NCI-H526 (cell line): Measurements from ENCODE around the gene SLC26A11.
A peak's percentile ranks its signal among the peaks of the same experiment; 100 is the strongest.
"Not testable (repeated sequence)": the region's sequence is repeated elsewhere in the genome, so short reads cannot be mapped to it uniquely, and the experiment has no call there.

Source experiments
- DNase-seq, 2 experiments: peaks; one replicate each; lab custom pipeline; 2025; lab: John Stamatoyannopoulos, UW

The SLC26A11 gene

GRCh38 chr17:80243526-80244433 is 23.6 kb downstream of the SLC26A11 start:
- no peak for DNase-seq

DNA sequence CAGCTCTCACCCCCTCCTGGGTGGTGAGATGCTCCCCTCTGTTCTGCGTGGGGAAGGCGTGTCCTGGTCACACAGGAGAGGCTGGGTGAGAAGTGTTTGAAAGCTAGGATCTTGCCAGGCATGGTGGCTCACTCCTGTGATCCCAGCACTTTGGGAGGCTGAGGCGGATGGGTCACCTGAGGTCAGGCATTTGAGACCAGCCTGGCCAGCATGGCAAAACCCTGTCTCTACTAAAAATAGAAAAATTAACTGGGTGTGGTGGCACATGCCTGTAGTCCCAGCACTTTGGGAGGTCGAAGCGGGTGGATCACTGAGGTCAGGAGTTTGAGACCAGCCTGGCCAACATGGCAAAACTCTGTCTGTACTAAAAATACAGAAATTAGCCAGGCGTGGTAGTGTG is 24.2 kb downstream of the SLC26A11 start:
- not testable (repeated sequence) for DNase-seq

GRCh38 chr17:80244871-80245509 is 24.8 kb downstream of the SLC26A11 start:
- no peak for DNase-seq

- no peak for DNase-seq
Measured at GRCh38 chr17:80245566-80246265, 25.5 kb downstream of the SLC26A11 start.

- DNase-seq, result no peak
Measured at GRCh38 chr17:80246266-80246681, 26.0 kb downstream of the SLC26A11 start.

DNA sequence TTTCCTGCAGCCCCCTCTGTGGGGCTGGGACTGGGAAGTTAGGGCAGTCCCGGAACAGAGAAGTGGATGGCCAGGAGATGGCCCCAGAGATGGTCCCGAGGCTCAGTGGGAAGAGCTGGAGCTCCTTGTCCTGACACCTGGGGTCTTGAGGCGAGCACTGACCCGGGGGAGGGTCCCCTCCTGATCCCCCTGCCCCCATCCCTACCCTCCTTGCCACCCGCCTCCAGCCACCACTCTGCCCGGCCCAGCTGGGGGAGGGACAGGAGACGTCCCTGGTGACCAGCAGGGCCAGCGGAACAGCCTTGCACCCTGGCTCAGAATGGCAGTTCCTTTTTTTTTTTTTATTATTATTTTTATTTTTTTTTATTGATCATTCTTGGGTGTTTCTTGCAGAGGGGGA is 26.5 kb downstream of the SLC26A11 start:
- no peak for DNase-seq

GRCh38 chr17:80247561-80247960 is 27.3 kb downstream of the SLC26A11 start:
- no peak for DNase-seq

GRCh38 chr17:80248001-80248893 is 28.0 kb downstream of the SLC26A11 start:
- DNase-seq, result no peak

- no peak for DNase-seq
Measured at GRCh38 chr17:80248894-80249710, 28.9 kb downstream of the SLC26A11 start.

DNA sequence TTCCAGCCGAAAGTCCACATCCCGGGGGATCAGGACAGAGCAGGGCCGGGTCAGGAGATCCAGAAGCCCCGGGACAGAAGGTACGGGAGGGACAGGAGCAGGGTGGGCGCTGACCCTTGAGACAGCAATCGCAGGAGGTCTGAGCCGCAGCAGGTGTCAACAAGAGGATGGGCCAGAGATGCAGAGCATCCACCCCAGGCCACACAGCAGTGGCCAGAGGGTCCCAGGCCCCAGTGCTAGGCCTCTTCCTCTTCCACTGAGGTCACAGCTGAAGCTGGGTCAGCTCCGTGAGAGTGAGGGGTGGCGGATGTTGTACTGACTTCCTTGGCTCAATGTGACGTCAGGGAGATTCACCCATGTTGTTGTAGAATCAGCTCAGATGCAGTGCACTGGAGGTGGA is 31.7 kb downstream of the SLC26A11 start:
- no peak for DNase-seq

DNA sequence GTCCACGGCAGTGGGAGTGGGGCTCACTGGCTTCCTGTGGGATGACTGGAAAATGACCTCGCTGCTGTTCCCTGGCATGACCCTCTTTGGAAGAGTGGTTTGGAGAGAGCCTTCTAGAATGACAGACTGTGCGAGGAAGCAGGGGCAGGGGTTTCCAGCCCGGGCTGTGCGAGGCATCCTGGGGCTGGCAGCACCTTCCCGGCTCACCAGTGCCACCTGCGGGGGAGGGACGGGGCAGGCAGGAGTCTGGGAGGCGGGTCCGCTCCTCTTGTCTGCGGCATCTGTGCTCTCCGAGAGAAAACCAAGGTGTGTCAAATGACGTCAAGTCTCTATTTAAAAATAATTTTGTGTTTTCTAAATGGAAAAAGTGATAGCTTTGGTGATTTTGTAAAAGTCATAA is 32.6 kb downstream of the SLC26A11 start:
- DNase-seq, result peak; percentile 52 to 88

- DNase-seq, result peak in 1 of 2 experiments; percentile 19
Measured at GRCh38 chr17:80253631-80254395, 33.6 kb downstream of the SLC26A11 start.

DNA sequence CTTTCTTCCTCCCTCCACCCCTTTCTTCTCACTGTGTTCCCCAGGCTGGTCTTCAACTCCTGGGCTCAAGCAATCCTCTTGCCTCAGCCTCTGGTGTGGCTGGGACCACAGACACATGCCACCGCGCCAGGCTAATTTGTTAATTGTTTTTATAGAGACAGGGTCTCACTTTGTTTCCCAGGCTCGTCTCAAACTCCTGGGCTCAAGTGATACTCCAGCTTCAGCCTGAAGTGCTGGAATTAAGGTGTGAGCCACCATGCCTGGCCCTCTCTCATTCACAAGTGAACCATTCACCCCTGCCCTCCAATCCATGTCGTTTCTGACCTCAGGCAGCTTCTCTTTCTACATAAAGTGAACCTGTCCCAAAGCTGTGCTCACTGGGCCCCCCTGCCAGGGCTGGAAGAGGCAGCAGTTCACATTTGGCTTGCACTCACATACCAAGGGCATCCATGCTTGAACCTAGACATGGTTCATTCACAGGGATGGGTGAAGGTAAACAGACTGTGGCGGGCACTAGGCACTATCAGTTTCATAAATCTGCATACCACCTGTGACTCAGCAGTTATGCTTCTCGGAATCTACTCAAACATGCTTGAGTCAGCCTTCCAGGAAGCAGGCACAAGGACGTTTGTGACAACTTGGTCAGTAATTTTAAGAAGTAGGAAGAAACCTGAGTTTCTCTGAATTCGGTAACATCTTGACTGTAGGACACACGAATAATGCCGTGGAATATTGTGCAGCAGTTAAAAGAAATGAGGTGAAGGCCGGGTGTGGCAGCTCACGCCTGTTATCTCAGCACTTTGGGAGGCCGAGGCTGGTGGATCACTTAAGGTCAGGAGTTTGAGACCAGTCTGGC is 34.4 kb downstream of the SLC26A11 start:
- DNase-seq, result peak; percentile 91 to 93

GRCh38 chr17:80256034-80256350 is 35.8 kb downstream of the SLC26A11 start:
- no peak for DNase-seq

DNA sequence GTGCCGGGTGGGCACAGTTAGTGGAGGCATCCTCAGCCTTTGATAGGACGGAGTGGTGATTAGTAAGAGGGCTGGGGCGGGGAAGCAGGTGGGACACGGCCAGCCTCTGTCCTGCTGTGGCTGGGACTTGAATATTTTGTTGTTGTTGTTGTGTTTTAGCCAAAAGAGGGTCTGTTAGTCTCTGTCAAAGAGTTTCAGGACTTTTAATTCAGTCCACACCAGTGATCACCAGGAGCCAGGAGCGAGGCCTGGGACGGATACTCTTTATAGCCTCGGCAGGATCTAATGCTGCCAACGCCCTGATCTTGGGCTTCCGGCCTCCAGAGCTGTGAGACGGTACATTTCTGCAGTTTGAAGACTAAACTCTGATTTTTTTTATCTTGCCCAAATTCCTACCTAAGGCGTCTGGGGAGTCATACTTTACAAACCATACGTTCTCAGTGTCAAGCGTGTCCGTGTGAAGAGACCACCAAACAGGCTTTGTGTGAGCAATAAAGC is 37.5 kb downstream of the SLC26A11 start:
- no peak for DNase-seq

- not testable (repeated sequence) for DNase-seq
Measured at GRCh38 chr17:80258296-80258695, 38.1 kb downstream of the SLC26A11 start.

DNA sequence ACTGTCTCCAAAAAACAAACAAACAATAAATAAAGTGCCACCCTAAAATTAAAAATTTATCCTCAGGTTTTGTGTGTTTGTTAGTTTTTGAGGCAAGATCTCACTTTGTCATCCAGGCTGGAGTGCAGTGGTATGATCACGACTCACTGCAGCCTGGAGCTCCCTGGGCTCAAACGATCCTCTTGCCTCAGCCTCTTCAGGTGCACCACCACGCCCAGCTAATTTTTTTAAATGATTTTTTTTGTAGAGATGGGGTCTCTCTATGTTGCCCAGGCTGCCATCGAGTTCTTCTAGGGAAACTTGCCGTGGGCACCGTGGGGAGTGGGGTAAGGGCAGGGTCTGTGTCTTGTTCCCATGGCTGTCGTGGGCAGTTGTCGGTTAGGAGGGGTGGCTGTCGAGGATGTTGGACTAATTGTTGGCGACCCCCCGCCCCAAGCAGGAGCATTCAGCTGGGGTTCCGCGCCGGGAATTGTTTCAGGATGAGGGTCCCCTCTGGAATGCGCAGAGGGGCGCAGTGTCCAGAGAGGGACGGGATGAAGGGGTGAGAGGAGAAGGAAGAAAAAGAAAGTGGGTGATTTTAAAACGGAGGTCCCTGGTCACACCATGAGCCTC is 39.3 kb downstream of the SLC26A11 start:
- DNase-seq, result peak in 1 of 2 experiments; percentile 8

GRCh38 chr17:80260069-80260535 is 39.9 kb downstream of the SLC26A11 start:
- DNase-seq, result peak in 1 of 2 experiments; percentile 83
